Stimulated activated memory B cell treated with anti-CD40 and anti-IgM and Interleukin-4, amounts not matched to agents 10 μg/mL and 1 μg/mL and 100 μg/mL, for 72 hours (primary cell): Measurements from ENCODE around the gene CD2AP.

Experiments
- ATAC-seq: fragments of 150-1000 bp; cut with Tn5 transposase; 2 replicates; pipeline ENCODE4 v1.10.0; 2021
- H3K27ac Mint-ChIP-seq: one replicate; pipeline ENCODE4 v1.8.0; 2022; ENCODE audit warnings: mild to moderate bottlenecking, mixed read lengths
- H3K27me3 Mint-ChIP-seq: one replicate; pipeline ENCODE4 v1.8.0; 2022; ENCODE audit warnings: mixed read lengths
- H3K36me3 Mint-ChIP-seq: one replicate; pipeline ENCODE4 v1.8.0; 2022; ENCODE audit warnings: mixed read lengths
- H3K4me1 Mint-ChIP-seq: one replicate; pipeline ENCODE4 v1.8.0; 2022; ENCODE audit warnings: mixed read lengths
- H3K4me3 Mint-ChIP-seq: one replicate; pipeline ENCODE4 v1.8.0; 2022; ENCODE audit warnings: mild to moderate bottlenecking, moderate library complexity, mixed read lengths
- H3K9me3 Mint-ChIP-seq: one replicate; pipeline ENCODE4 v1.8.0; 2022; ENCODE audit warnings: mixed read lengths

The CD2AP gene

GRCh38 chr6:47650553-47651432, 173.2 kb downstream of the CD2AP start:
- no peak for ATAC-seq
- Mint-ChIP-seq H3K27me3 (no peaks in the 10 kb centered on the region), H3K4me3 (no peak overlapping the region), H3K27ac (no peak overlapping the region), H3K4me1 (peaks cover 5% of the 10 kb centered on the region), H3K9me3 (no peaks in the 10 kb centered on the region), H3K36me3 (no peaks in the 10 kb centered on the region)

- Mint-ChIP-seq H3K4me3 (no peak overlapping the region), H3K4me1 (peaks cover 5% of the 10 kb centered on the region)
- ATAC-seq = no peak
Observed at GRCh38 chr6:47651505-47651944, 173.9 kb downstream of the CD2AP start.

GRCh38 chr6:47653706-47654105, 176.1 kb downstream of the CD2AP start:
- no peaks in the 10 kb centered on the region for H3K36me3 Mint-ChIP-seq
- H3K4me1 Mint-ChIP-seq = no peaks in the 10 kb centered on the region
- no peak for ATAC-seq
- no peak overlapping the region for H3K4me3 Mint-ChIP-seq
- H3K9me3 Mint-ChIP-seq = no peaks in the 10 kb centered on the region
- H3K27ac Mint-ChIP-seq = no peak overlapping the region
- H3K27me3 Mint-ChIP-seq = no peaks in the 10 kb centered on the region

More at GRCh38 chr6:47651505-47651944, 173.9 kb downstream of the CD2AP start:
- Mint-ChIP-seq H3K9me3 (no peaks in the 10 kb centered on the region), H3K36me3 (no peaks in the 10 kb centered on the region), H3K27ac (no peak overlapping the region), H3K27me3 (no peaks in the 10 kb centered on the region)

GRCh38 chr6:47654255-47654654, 176.7 kb downstream of the CD2AP start:
- H3K36me3 Mint-ChIP-seq = no peaks in the 10 kb centered on the region
- no peak for ATAC-seq
- H3K4me3 Mint-ChIP-seq = no peak overlapping the region

GRCh38 chr6:47655719-47656595, 178.4 kb downstream of the CD2AP start:
- Mint-ChIP-seq H3K9me3 (no peaks in the 10 kb centered on the region), H3K36me3 (no peaks in the 10 kb centered on the region), H3K27me3 (peaks cover 9% of the 10 kb centered on the region)

More at GRCh38 chr6:47654255-47654654, 176.7 kb downstream of the CD2AP start:
- no peak overlapping the region for H3K27ac Mint-ChIP-seq
- H3K4me1 Mint-ChIP-seq = no peaks in the 10 kb centered on the region
- no peaks in the 10 kb centered on the region for H3K9me3 Mint-ChIP-seq
- no peaks in the 10 kb centered on the region for H3K27me3 Mint-ChIP-seq

GRCh38 chr6:47661960-47662359, 184.4 kb downstream of the CD2AP start:
- Mint-ChIP-seq H3K4me1 (no peaks in the 10 kb centered on the region), H3K27me3 (peaks cover 22% of the 10 kb centered on the region), H3K36me3 (no peaks in the 10 kb centered on the region), H3K27ac (no peak overlapping the region), H3K4me3 (no peak overlapping the region), H3K9me3 (no peaks in the 10 kb centered on the region)
- ATAC-seq = no peak

More at GRCh38 chr6:47655719-47656595, 178.4 kb downstream of the CD2AP start:
- no peak overlapping the region for H3K4me3 Mint-ChIP-seq
- H3K4me1 Mint-ChIP-seq = no peaks in the 10 kb centered on the region
- H3K27ac Mint-ChIP-seq = no peak overlapping the region
- ATAC-seq = peak; percentile 42

- Mint-ChIP-seq H3K4me3 (no peak overlapping the region), H3K9me3 (no peaks in the 10 kb centered on the region), H3K36me3 (no peaks in the 10 kb centered on the region), H3K27me3 (peaks cover 33% of the 10 kb centered on the region), H3K4me1 (no peaks in the 10 kb centered on the region), H3K27ac (no peak overlapping the region)
- no peak for ATAC-seq
Observed at GRCh38 chr6:47663462-47664216, 186.1 kb downstream of the CD2AP start.

- no peaks in the 10 kb centered on the region for H3K9me3 Mint-ChIP-seq
- H3K4me1 Mint-ChIP-seq = no peaks in the 10 kb centered on the region
- H3K27ac Mint-ChIP-seq = no peak overlapping the region
- H3K36me3 Mint-ChIP-seq = no peaks in the 10 kb centered on the region
- ATAC-seq = no peak
- H3K27me3 Mint-ChIP-seq = peaks cover 47% of the 10 kb centered on the region
- H3K4me3 Mint-ChIP-seq = no peak overlapping the region
Observed at GRCh38 chr6:47665112-47665511, 187.5 kb downstream of the CD2AP start.

- H3K9me3 Mint-ChIP-seq = no peaks in the 10 kb centered on the region
- no peak for ATAC-seq
- peaks cover 55% of the 10 kb centered on the region for H3K27me3 Mint-ChIP-seq
- H3K4me3 Mint-ChIP-seq = no peak overlapping the region
- H3K4me1 Mint-ChIP-seq = no peaks in the 10 kb centered on the region
- H3K27ac Mint-ChIP-seq = no peak overlapping the region
- H3K36me3 Mint-ChIP-seq = no peaks in the 10 kb centered on the region
Observed at GRCh38 chr6:47669684-47670513, 192.3 kb downstream of the CD2AP start.

- H3K36me3 Mint-ChIP-seq = no peaks in the 10 kb centered on the region
- H3K4me3 Mint-ChIP-seq = no peak overlapping the region
- H3K27ac Mint-ChIP-seq = no peak overlapping the region
- H3K4me1 Mint-ChIP-seq = no peaks in the 10 kb centered on the region
- H3K27me3 Mint-ChIP-seq = peaks cover 53% of the 10 kb centered on the region
- no peak for ATAC-seq
- H3K9me3 Mint-ChIP-seq = no peaks in the 10 kb centered on the region
Observed at GRCh38 chr6:47670851-47671250, 193.3 kb downstream of the CD2AP start.

- Mint-ChIP-seq H3K27me3 (peaks cover 43% of the 10 kb centered on the region), H3K36me3 (no peaks in the 10 kb centered on the region), H3K9me3 (no peaks in the 10 kb centered on the region), H3K4me1 (no peaks in the 10 kb centered on the region), H3K4me3 (no peak overlapping the region), H3K27ac (no peak overlapping the region)
- ATAC-seq = no peak
Observed at GRCh38 chr6:47671777-47672176, 194.2 kb downstream of the CD2AP start.

GRCh38 chr6:47672816-47673215, 195.2 kb downstream of the CD2AP start:
- Mint-ChIP-seq H3K4me1 (no peaks in the 10 kb centered on the region), H3K9me3 (no peaks in the 10 kb centered on the region), H3K36me3 (no peaks in the 10 kb centered on the region), H3K27me3 (peaks cover 44% of the 10 kb centered on the region), H3K27ac (no peak overlapping the region), H3K4me3 (no peak overlapping the region)
- no peak for ATAC-seq

- peaks cover 36% of the 10 kb centered on the region for H3K27me3 Mint-ChIP-seq
- H3K4me1 Mint-ChIP-seq = no peaks in the 10 kb centered on the region
- H3K27ac Mint-ChIP-seq = no peak overlapping the region
- H3K36me3 Mint-ChIP-seq = no peaks in the 10 kb centered on the region
- H3K4me3 Mint-ChIP-seq = no peak overlapping the region
- ATAC-seq = no peak
- H3K9me3 Mint-ChIP-seq = no peaks in the 10 kb centered on the region
Observed at GRCh38 chr6:47674673-47675072, 197.1 kb downstream of the CD2AP start.
